Mammary epithelial cell (primary cell): Measurements from ENCODE around the gene BMS1.

ENCODE experiments used
- CTCF ChIP-seq, 2 donors: IDR thresholded peaks in 1 of 2; conservative IDR thresholded peaks in 1 of 2; 2 replicates each; pipeline ENCODE4 v1.5.1; 2011 to 2012; ENCODE audit warnings: inconsistent platforms in 2 of 2, low read length in 2 of 2, mild to moderate bottlenecking in 2 of 2, control low read depth in 1 of 2, low read depth in 1 of 2; ENCODE audit not compliant: insufficient read depth in 1 of 2; ENCODE audit errors: extremely low read depth in 1 of 2
- EZH2 ChIP-seq: IDR thresholded peaks from 2 replicates; pipeline ENCODE4 v1.6.1; 2012; ENCODE audit warnings: low read length, inconsistent platforms, borderline replicate concordance

- TF ChIP-seq CTCF (conservative IDR thresholded peaks at IDR 0.05 in 1 of 2, IDR thresholded peaks at IDR 0.05 in 1 of 2; ENCODE audit: extremely low read depth in 1 of 2, insufficient read depth in 1 of 2, low read depth in 1 of 2, low read length in 2 of 2) (no peak), EZH2 (no peak)
These were observed 13.4 kb upstream of the BMS1 start for GRCh38 chr10:42769173-42769572.
